Keratinocyte (primary cell): ENCODE results near the gene GAST. TPM values are rescaled to one million over a fixed set of nuclear protein-coding genes. Genes with fewer than 3 reads are reported as not detected.

Source experiments
- DNase-seq: peaks from one replicate; pipeline ENCODE4 v3.0.0-alpha.2; 2011; ENCODE audit warnings: low read depth, missing footprints, low spot score
- FAIRE-seq: peaks from 2 replicates; lab custom pipeline; 2011; peaks lifted over from hg19 to GRCh38; lab: Jason Lieb, UNC
- H2AFZ ChIP-seq: 2 replicates; pipeline ENCODE4 v1.6.0; 2012; ENCODE audit warnings: low read length, control low read depth, inconsistent platforms; ENCODE audit not compliant: control insufficient read depth
- H3K27ac ChIP-seq: 2 replicates; pipeline ENCODE4 v1.5.1; 2011; ENCODE audit warnings: low read length; ENCODE audit not compliant: control insufficient read depth, insufficient read depth
- H3K27me3 ChIP-seq: 3 replicates; pipeline ENCODE4 v1.6.0; 2011; ENCODE audit warnings: low read length; ENCODE audit not compliant: control insufficient read depth, insufficient read depth; ENCODE audit errors: extremely low read depth
- H3K36me3 ChIP-seq, 2 experiments: 2 replicates in 1 of 2; 3 replicates in 1 of 2; pipeline ENCODE4 v1.5.1; 2011; ENCODE audit warnings: low read length in 2 of 2, mild to moderate bottlenecking in 1 of 2; ENCODE audit not compliant: control insufficient read depth in 2 of 2, insufficient read depth in 2 of 2; ENCODE audit errors: extremely low read depth in 1 of 2
- H3K4me1 ChIP-seq: 3 replicates; pipeline ENCODE4 v1.5.1; 2011; ENCODE audit warnings: low read length; ENCODE audit not compliant: control insufficient read depth, insufficient read depth; ENCODE audit errors: extremely low read depth
- H3K4me2 ChIP-seq: 3 replicates; pipeline ENCODE4 v1.6.0; 2011; ENCODE audit warnings: low read depth, low read length; ENCODE audit not compliant: control insufficient read depth, insufficient read depth; ENCODE audit errors: extremely low read depth
- H3K4me3 ChIP-seq, 3 experiments: fragments of 200-600 bp in 1 of 3; sonication (generic) in 1 of 3; 2 replicates in 2 of 3; 3 replicates in 1 of 3; pipeline ENCODE4 v1.5.1; 2011 to 2016; ENCODE audit warnings: low read length in 3 of 3, mild to moderate bottlenecking in 3 of 3, control low read depth in 2 of 3, inconsistent platforms in 1 of 3, low read depth in 1 of 3, mixed read lengths in 1 of 3, mixed run types in 1 of 3, moderate library complexity in 1 of 3; ENCODE audit not compliant: control insufficient read depth in 2 of 3, insufficient read depth in 2 of 3; ENCODE audit errors: extremely low read depth in 1 of 3
- H3K79me2 ChIP-seq: 2 replicates; pipeline ENCODE4 v1.6.0; 2012; ENCODE audit warnings: low read length; ENCODE audit not compliant: control insufficient read depth, insufficient read depth
- H3K9ac ChIP-seq: 3 replicates; pipeline ENCODE4 v1.6.0; 2011; ENCODE audit warnings: low read length; ENCODE audit not compliant: control insufficient read depth, insufficient read depth; ENCODE audit errors: extremely low read depth
- H3K9me1 ChIP-seq: 3 replicates; pipeline ENCODE4 v1.6.0; 2011; ENCODE audit warnings: low read length; ENCODE audit not compliant: control insufficient read depth, insufficient read depth; ENCODE audit errors: extremely low read depth
- H3K9me3 ChIP-seq: 2 replicates; pipeline ENCODE4 v1.5.1; 2012; ENCODE audit warnings: low read depth, low read length; ENCODE audit not compliant: control insufficient read depth
- H4K20me1 ChIP-seq: 3 replicates; pipeline ENCODE4 v1.6.0; 2011; ENCODE audit warnings: low read length; ENCODE audit not compliant: control insufficient read depth, insufficient read depth; ENCODE audit errors: extremely low read depth
- CTCF ChIP-seq, 3 experiments: IDR thresholded peaks in 1 of 3; conservative IDR thresholded peaks in 1 of 3; optimal IDR thresholded peaks in 1 of 3; 2 replicates in 2 of 3; 3 replicates in 1 of 3; pipeline versions ENCODE3 to v1.5.1; 2011; ENCODE audit warnings: low read length in 3 of 3, mild to moderate bottlenecking in 3 of 3, moderate library complexity in 2 of 3, control low read depth in 1 of 3, inconsistent platforms in 1 of 3; ENCODE audit not compliant: insufficient read depth in 2 of 3; ENCODE audit errors: extremely low read depth in 1 of 3
- EZH2 ChIP-seq: IDR thresholded peaks from one replicate; pipeline ENCODE4 v1.6.1; 2012; ENCODE audit warnings: inconsistent platforms, mild to moderate bottlenecking, low read length, moderate library complexity
- dilution Hi-C: fragments of 300-500 bp; cut with MboI; formaldehyde crosslinking; loops from one replicate; pipeline ENCODE4 v1.7.0; 2020; ENCODE audit warnings: low sequenced_read_pairs; ENCODE audit not compliant: extremely low pct_ligation_motif_present
- polyA plus RNA-seq, 5 experiments: library from polyadenylated mRNA; depleted of rRNA in 3 of 5; stranded (reverse) in 3 of 5; stranded (forward) in 1 of 5; unstranded in 1 of 5; fragments of >200 nt; gene quantifications; 1 replicate in 1 of 5; 2 replicates in 3 of 5; 3 replicates in 1 of 5; pipeline versions ENCODE4 v1.2.1 to v1.2.3, GENCODE V29; 2011 to 2012; ENCODE audit warnings: missing spikeins in 2 of 5, low read depth in 1 of 5, low replicate concordance in 1 of 5

GAST gene
- polyA plus RNA-seq, 1 donor (not counting 4 experiments of a cell fraction or from before 2014, with no cell fraction given) = 0.87 TPM

GRCh38 chr17:41734139-41734948 is 22.2 kb downstream of the GAST start, which contains the start of gene HAP1:
Gene HAP1, minus strand, starts transcription at chr17:41734643. Its CDS starts 9 bp downstream, at chr17:41734634.
- Histone ChIP-seq H3K27ac (no peak within 1 kb of the TSS), H3K9ac (peak within 1 kb of the TSS; percentile 56)

GRCh38 chr17:41734949-41735313 is 22.8 kb downstream of the GAST start:
- Histone ChIP-seq H3K79me2 (no peaks in the 10 kb centered on the region), H2AFZ (peak overlapping the region; percentile 90), H3K9me1 (no peaks in the 10 kb centered on the region), H3K4me2 (peak overlapping the region; percentile 95), H4K20me1 (no peaks in the 10 kb centered on the region), H3K27me3 (peaks cover 49% of the 10 kb centered on the region), H3K4me3 (peak overlapping the region; percentile 54 to 70 (median 70)), H3K9me3 (no peaks in the 10 kb centered on the region), H3K36me3 (peaks cover 0 to 3% of the 10 kb centered on the region in 2 experiments), H3K27ac (no peak overlapping the region), H3K9ac (peak overlapping the region; percentile 56), H3K4me1 (peaks cover 30% of the 10 kb centered on the region)
- no peak for TF ChIP-seq EZH2
- TF ChIP-seq CTCF (optimal IDR thresholded peaks at IDR 0.05 in 1 of 3, IDR thresholded peaks at IDR 0.05 in 1 of 3, conservative IDR thresholded peaks at IDR 0.05 in 1 of 3; ENCODE audit: extremely low read depth in 1 of 3, insufficient read depth in 2 of 3, low read length in 3 of 3) = no peak
- no peak for FAIRE-seq
- DNase-seq = no peak
- dilution Hi-C loops = no loop called here

More at GRCh38 chr17:41734139-41734948, 22.2 kb downstream of the GAST start, which contains the start of gene HAP1:
- peak within 1 kb of the TSS; percentile 54 to 70 (median 70) for H3K4me3 ChIP-seq
- peaks cover 49% of the 10 kb centered on the region for H3K27me3 ChIP-seq
- FAIRE-seq (no peak), DNase-seq (no peak)
- peak within 1 kb of the TSS; percentile 90 for H2AFZ ChIP-seq
- TF ChIP-seq EZH2 = peak; percentile 90
- no peak for TF ChIP-seq CTCF (optimal IDR thresholded peaks at IDR 0.05 in 1 of 3, IDR thresholded peaks at IDR 0.05 in 1 of 3, conservative IDR thresholded peaks at IDR 0.05 in 1 of 3; ENCODE audit: extremely low read depth in 1 of 3, insufficient read depth in 2 of 3, low read length in 3 of 3)
- H3K9me1 ChIP-seq = no peaks in the 10 kb centered on the region
- H3K36me3 ChIP-seq = peaks cover 0 to 3% of the 10 kb centered on the region in 2 experiments
- no peaks in the 10 kb centered on the region for H4K20me1 ChIP-seq
- H3K79me2 ChIP-seq = no peaks in the 10 kb centered on the region
- dilution Hi-C loops = no loop called here
- no peaks in the 10 kb centered on the region for H3K9me3 ChIP-seq
- peak within 1 kb of the TSS; percentile 95 for H3K4me2 ChIP-seq
- peaks cover 24% of the 10 kb centered on the region for H3K4me1 ChIP-seq
